ENCODE measurements around the gene C5orf52. TPM values are rescaled to one million over a fixed set of nuclear protein-coding genes. Genes with fewer than 3 reads are reported as not detected.
"Not testable (repeated sequence)": the region's sequence is repeated elsewhere in the genome, so short reads cannot be mapped to it uniquely, and the experiment has no call there.

The C5orf52 gene
- total RNA-seq, 2 experiments from 2014 or later: not detected

DNA sequence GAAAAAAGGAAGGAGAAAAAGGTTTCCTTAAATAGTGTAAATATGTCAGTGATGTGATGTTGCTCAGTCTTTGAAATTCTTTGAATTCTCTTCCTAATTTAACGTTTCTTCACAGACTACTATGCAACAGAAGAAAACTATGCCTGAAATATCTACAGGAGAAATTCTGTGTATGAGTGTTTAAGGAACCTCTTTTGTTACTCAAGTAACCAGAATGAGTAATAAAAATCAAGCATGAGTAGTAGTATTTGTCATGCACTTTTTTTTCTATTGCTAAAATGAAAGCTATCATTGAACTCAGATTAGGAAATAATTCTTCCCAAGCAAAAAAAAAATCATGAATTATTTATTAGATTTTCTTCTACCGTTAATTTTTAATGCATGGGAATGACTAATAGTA lies 39.5 kb downstream of the C5orf52 start:
- no peak overlapping the region for H3K27ac Mint-ChIP-seq
- peaks cover 8% of the 10 kb centered on the region for H3K27me3 Mint-ChIP-seq (ENCODE audit: low read depth)
- intact Hi-C loops (cut with micrococcal nuclease): no loop called here

DNA sequence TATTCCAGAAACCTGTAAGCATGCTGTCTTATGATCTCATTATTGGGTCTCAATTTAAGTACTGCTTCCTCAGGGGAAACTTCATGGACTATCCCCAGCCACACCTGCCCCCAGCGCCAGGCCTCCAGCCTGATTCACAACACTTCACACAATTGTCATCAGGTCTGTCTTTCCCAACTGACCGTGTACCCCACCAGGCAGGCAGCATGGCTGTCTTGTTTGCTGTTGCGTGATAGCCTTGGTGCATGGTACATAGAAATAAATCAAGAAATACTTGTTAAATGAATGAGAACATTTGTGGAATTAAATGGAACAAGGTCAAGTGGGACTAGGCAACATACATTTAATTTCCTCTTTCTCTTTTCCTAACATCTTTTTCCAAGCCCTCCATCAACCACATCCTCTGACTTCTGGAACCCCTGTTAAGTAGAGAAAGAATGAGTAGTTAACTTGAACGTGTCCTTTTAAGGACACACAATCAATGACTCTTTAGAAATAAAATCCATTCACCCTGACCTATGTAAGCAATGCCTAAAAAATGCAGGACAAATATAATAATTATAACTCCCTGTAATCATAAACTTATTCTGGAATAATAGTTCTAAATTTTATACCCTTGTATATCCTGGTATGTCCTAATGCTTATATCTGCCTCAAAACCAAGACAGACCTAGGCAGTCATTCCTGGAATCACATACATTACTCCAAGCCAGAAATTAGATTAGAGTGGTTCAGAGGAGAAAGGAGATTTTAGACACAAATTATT lies 42.7 kb downstream of the C5orf52 start:
- CTCF ChIA-PET: no interaction called here
- intact Hi-C loops (cut with micrococcal nuclease): no loop called here
- Mint-ChIP-seq H3K9me3 (no peaks in the 10 kb centered on the region), H3K4me3 (no peak overlapping the region), H3K4me1 (ENCODE audit: low read depth) (peaks cover 28% of the 10 kb centered on the region), H3K27ac (no peak overlapping the region), H3K27me3 (ENCODE audit: low read depth) (peaks cover 3% of the 10 kb centered on the region), H3K36me3 (ENCODE audit: low read depth) (no peaks in the 10 kb centered on the region)
- no peak for DNase-seq

More for the DNA sequence above, 39.5 kb downstream of the C5orf52 start:
- Mint-ChIP-seq H3K4me3 (no peak overlapping the region), H3K36me3 (ENCODE audit: low read depth) (no peaks in the 10 kb centered on the region), H3K9me3 (no peaks in the 10 kb centered on the region), H3K4me1 (ENCODE audit: low read depth) (peaks cover 15% of the 10 kb centered on the region)
- no peak for DNase-seq
- CTCF ChIA-PET: interaction anchor here (1.0 kb wide), 1 partner anchor 32 kb away, joined by 6 read pairs; the partner anchor contains the start of gene LSM11

DNA sequence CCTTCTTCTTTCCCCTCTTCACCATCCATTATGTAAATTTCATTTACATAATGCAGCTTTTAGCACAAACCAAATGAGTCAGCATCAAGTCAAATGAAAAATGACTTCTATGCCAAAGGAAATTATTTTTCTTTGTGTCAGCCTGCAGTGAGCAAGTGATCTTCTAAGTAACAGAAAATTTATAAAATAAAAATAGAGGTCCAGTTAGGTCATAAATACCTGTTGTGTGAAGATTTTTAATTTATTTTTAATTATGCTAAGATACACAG lies 43.2 kb downstream of the C5orf52 start:
- no peaks in the 10 kb centered on the region for H3K9me3 Mint-ChIP-seq
- intact Hi-C loops (cut with micrococcal nuclease): no loop called here

DNA sequence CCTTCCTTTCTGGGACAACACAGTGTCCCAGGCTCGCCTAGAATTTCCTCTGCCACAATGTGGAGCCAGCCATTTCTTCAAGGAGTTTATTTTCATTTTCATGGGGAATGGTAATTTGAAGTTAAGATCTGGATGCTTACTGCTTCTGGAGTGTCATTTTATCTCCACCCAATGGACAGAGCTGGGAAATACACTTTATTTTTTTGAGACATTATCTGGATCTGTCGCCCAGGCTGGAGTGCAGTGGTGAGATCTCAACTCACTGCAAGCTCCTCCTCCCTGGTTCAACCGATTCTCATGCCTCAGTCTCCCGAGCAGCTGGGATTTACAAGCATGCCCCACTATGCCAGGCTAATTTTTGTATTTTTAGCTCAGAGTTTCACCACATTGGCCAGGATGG lies 47.2 kb downstream of the C5orf52 start:
- CTCF ChIA-PET: interaction anchor here (0.6 to 3.7 kb wide), 17 partner anchors 24 to 390 kb away, joined by 3 to 26 read pairs (median 5); partner anchors contain the start of gene LSM11
- DNase-seq: no peak
- Mint-ChIP-seq H3K9me3 (peaks cover 4% of the 10 kb centered on the region), H3K36me3 (ENCODE audit: low read depth) (peaks cover 9% of the 10 kb centered on the region), H3K4me1 (ENCODE audit: low read depth) (peaks cover 25% of the 10 kb centered on the region), H3K27me3 (ENCODE audit: low read depth) (no peaks in the 10 kb centered on the region), H3K27ac (no peak overlapping the region), H3K4me3 (no peak overlapping the region)
- intact Hi-C loops (cut with micrococcal nuclease): loop anchor here (1.0 to 5.0 kb wide), 6 partner anchors 25 to 390 kb away; partner anchors contain the start of gene LSM11

More for the DNA sequence above, 43.2 kb downstream of the C5orf52 start:
- H3K27ac Mint-ChIP-seq: no peak overlapping the region
- no peak overlapping the region for H3K4me3 Mint-ChIP-seq
- peaks cover 28% of the 10 kb centered on the region for H3K4me1 Mint-ChIP-seq (ENCODE audit: low read depth)
- no peak for DNase-seq
- H3K27me3 Mint-ChIP-seq (ENCODE audit: low read depth): peaks cover under 1% of the 10 kb centered on the region
- CTCF ChIA-PET: no interaction called here
- H3K36me3 Mint-ChIP-seq (ENCODE audit: low read depth): no peaks in the 10 kb centered on the region

DNA sequence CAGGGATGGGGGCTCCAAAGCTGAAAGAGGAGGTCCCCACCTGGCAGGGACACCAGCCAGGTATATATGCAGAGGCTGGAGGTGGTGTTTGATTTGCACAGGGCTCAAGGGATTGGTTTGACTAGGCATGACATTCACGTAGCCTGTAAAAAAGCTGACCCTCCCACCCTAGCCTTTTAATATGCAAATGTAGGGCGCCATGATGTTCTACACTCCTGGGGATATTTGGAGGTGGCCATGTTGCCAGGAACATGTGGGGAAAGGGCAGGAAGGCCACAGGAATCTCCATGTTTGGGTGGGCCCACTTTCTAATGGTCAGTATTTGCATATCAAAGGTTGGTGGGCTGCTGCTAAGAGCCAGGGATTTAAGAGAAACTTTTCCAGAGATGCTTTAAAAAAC lies 47.9 kb downstream of the C5orf52 start:
- CTCF ChIA-PET: interaction anchor here (0.6 to 3.7 kb wide), 19 partner anchors 23 to 391 kb away, joined by 3 to 26 read pairs (median 4); partner anchors contain the start of gene LSM11
- Mint-ChIP-seq H3K9me3 (peaks cover 4% of the 10 kb centered on the region), H3K4me1 (ENCODE audit: low read depth) (peaks cover 20% of the 10 kb centered on the region), H3K36me3 (ENCODE audit: low read depth) (peaks cover 10% of the 10 kb centered on the region), H3K4me3 (no peak overlapping the region), H3K27me3 (ENCODE audit: low read depth) (no peaks in the 10 kb centered on the region), H3K27ac (no peak overlapping the region)
- no peak for DNase-seq
- intact Hi-C loops (cut with micrococcal nuclease): loop anchor here (5.0 kb wide), 1 partner anchor 137 kb away; no protein-coding TSS in a partner anchor

DNA sequence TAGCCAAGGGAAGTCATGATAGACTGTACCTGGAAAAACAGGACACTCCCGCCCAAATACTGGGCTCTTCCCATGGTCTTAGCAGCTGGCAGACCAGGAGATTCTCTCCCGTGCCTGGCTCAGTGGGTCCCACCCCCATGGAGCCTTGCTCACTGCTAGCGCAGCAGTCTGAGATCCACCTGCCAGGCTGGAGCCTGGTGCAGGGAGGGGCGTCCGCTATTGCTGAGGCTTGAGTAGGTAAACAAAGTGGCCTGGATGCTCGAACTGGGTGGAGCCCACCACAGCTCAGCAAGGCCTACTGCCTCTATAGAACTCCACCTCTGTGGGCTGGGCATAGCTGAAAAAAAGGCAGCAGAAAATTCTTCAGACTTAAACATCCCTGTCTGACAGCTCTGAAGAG lies 49.8 kb downstream of the C5orf52 start:
- no peak overlapping the region for H3K4me3 Mint-ChIP-seq
- H3K4me1 Mint-ChIP-seq (ENCODE audit: low read depth): peaks cover 14% of the 10 kb centered on the region
- peaks cover 11% of the 10 kb centered on the region for H3K36me3 Mint-ChIP-seq (ENCODE audit: low read depth)
- intact Hi-C loops (cut with micrococcal nuclease): no loop called here
- H3K9me3 Mint-ChIP-seq: peaks cover 4% of the 10 kb centered on the region
- CTCF ChIA-PET: interaction anchor here (1.6 kb wide), 1 partner anchor 22 kb away, joined by 5 read pairs; no protein-coding TSS in a partner anchor
- no peaks in the 10 kb centered on the region for H3K27me3 Mint-ChIP-seq (ENCODE audit: low read depth)
- DNase-seq: no peak
- H3K27ac Mint-ChIP-seq: no peak overlapping the region

DNA sequence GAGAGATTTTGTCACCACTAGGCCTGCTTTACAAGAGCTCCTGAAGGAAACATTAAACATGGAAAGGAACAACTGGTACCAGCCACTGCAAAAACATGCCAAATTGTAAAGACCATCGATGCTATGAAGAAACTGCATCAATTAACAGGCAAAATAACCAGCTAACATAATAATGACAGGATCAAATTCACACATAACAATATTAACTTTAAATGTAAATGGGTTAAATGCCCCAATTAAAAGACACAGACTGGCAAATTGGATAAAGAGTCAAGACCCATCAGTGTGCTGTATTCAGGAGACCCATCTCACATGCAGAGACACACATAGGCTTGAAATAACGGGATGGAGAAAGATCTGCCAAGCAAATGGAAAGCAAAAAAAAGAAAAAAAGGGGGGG lies 51.6 kb downstream of the C5orf52 start:
- H3K4me1 Mint-ChIP-seq (ENCODE audit: low read depth); H3K4me3 Mint-ChIP-seq; DNase-seq; intact Hi-C loops (cut with micrococcal nuclease); H3K9me3 Mint-ChIP-seq; CTCF ChIA-PET; H3K27ac Mint-ChIP-seq; H3K27me3 Mint-ChIP-seq (ENCODE audit: low read depth): not testable (repeated sequence)
- H3K36me3 Mint-ChIP-seq (ENCODE audit: low read depth): peaks cover 18% of the 10 kb centered on the region

DNA sequence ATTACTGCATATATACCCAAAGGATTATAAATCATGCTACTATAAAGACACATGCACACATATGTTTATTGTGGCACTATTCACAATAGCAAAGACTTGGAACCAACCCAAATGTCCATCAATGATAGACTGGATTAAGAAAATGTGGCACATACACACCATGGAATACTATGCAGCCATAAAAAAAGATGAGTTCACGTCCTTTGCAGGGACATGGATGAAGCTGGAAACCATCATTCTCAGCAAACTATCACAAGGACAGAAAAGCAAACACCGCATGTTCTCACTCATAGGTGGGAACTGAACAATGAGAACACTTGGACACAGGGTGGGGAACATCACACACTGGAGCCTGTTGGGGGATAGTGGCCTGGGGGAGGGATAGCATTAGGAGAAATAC lies 55.3 kb downstream of the C5orf52 start:
- Mint-ChIP-seq H3K36me3 (ENCODE audit: low read depth) (peaks cover 21% of the 10 kb centered on the region), H3K4me1 (ENCODE audit: low read depth) (peaks cover 19% of the 10 kb centered on the region)
- intact Hi-C loops (cut with micrococcal nuclease); H3K4me3 Mint-ChIP-seq; H3K9me3 Mint-ChIP-seq; CTCF ChIA-PET; DNase-seq; H3K27ac Mint-ChIP-seq; H3K27me3 Mint-ChIP-seq (ENCODE audit: low read depth): not testable (repeated sequence)

DNA sequence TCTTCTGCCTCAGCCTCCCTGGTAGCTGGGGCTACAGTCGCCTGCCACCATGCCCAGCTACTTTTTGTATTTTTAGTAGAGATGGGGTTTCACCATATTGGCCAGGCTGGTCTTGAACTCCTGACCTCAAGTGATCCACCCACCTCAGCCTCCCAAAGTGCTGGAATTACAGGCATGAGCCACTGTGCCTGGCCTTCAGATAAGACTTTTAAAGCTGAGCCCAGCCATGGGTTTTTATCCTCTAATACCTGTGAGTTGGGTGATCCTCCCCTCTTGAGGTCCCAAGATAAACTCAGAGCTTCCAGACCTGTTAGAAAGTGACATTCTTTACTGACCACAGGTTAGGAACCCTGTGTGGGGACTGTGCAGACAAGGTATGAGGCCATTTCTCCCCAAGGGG lies 56.5 kb downstream of the C5orf52 start:
- CTCF ChIA-PET: interaction anchor here (2.4 kb wide), 1 partner anchor 15 kb away, joined by 11 read pairs; the partner anchor contains the start of gene LSM11
- H3K27me3 Mint-ChIP-seq (ENCODE audit: low read depth); DNase-seq; H3K9me3 Mint-ChIP-seq; H3K4me3 Mint-ChIP-seq; H3K27ac Mint-ChIP-seq; intact Hi-C loops (cut with micrococcal nuclease): not testable (repeated sequence)
- Mint-ChIP-seq H3K4me1 (ENCODE audit: low read depth) (peaks cover 23% of the 10 kb centered on the region), H3K36me3 (ENCODE audit: low read depth) (peaks cover 16% of the 10 kb centered on the region)

Other genes with a start within 250 kb of the C5orf52 start
- 10 to 100 TPM; 10.1 TPM for gene NIPAL4, start 211.3 kb upstream of the C5orf52 start, total RNA-seq
- 10 to 100 TPM; 37.3 to 39.3 TPM for gene ADAM19, start 95.8 kb upstream of the C5orf52 start, total RNA-seq
- gene SOX30, start 19.1 kb upstream of the C5orf52 start, total RNA-seq: under 1 TPM; 0.36 to 0.57 TPM
- gene THG1L, start 59.9 kb downstream of the C5orf52 start, total RNA-seq: 10 to 100 TPM; 28.1 to 30.2 TPM
- 1 to 10 TPM; 8.2 to 8.8 TPM for gene LSM11, start 72.2 kb downstream of the C5orf52 start, total RNA-seq
- gene CLINT1, start 187.6 kb downstream of the C5orf52 start, total RNA-seq: 10 to 100 TPM; 31.0 to 32.7 TPM